ENCODE data around the gene DCANP1. TPM values are rescaled to one million over a fixed set of nuclear protein-coding genes. Genes with fewer than 3 reads are reported as not detected.

Gene DCANP1
- total RNA-seq, 3 donors from 2014 or later (not counting 1 experiment from before 2014, with no cell fraction given) = 0.07 TPM; not detected in 2

DNA sequence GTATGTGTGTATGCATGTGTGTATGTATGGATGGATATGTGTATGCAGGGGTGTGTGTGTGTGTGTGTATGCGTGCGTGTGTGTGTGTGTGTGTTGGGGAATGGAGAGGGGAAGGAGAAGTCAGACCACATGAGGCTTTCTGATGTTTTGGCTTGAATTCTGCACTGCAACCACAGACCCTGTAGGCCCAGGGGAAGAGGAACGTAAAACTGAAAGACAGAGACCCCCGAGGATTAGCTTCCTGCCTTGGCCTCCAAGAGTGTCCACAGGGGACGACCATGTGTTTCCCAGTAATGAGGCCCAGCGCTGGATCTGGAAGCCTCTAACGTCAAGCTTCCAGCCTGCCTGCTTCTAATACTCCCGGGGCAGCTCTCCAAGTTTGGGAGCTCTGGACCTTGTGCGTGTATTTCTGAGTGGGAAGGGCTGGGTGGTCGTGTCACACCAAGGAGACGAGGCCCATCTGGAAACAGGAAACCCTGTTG lies 5.8 kb downstream of the DCANP1 start:
- no peaks in the 10 kb centered on the region for H3K27me3 ChIP-seq (ENCODE audit: control insufficient read depth, insufficient read depth, low read length)
- Mint-ChIP-seq H3K9me3 (no peaks in the 10 kb centered on the region), H3K27ac (no peak overlapping the region), H3K4me1 (peaks cover 9 to 11% of the 10 kb centered on the region in 2 donors), H3K36me3 (no peaks in the 10 kb centered on the region), H3K4me3 (no peak overlapping the region), H3K27me3 (ENCODE audit: low read depth in 2 of 2) (peaks cover 3 to 8% of the 10 kb centered on the region in 2 donors)
- 28% methylated on average over 11 of the region's 11 CpGs for WGBS (ENCODE audit: insufficient coverage)
- DNase-seq = no peak
- no peak for ATAC-seq
- H3K27ac ChIP-seq (ENCODE audit: low read length) = no peak overlapping the region
- peaks cover 39% of the 10 kb centered on the region for H3K4me1 ChIP-seq (ENCODE audit: control insufficient read depth, insufficient read depth, low read length)
- H3K4me3 ChIP-seq (ENCODE audit: low read length) = no peak overlapping the region
- intact Hi-C loops (cut with micrococcal nuclease) = no loop called here
- no peaks in the 10 kb centered on the region for H3K36me3 ChIP-seq (ENCODE audit: control insufficient read depth, insufficient read depth, low read length)
- TF ChIP-seq, protein P1, sequence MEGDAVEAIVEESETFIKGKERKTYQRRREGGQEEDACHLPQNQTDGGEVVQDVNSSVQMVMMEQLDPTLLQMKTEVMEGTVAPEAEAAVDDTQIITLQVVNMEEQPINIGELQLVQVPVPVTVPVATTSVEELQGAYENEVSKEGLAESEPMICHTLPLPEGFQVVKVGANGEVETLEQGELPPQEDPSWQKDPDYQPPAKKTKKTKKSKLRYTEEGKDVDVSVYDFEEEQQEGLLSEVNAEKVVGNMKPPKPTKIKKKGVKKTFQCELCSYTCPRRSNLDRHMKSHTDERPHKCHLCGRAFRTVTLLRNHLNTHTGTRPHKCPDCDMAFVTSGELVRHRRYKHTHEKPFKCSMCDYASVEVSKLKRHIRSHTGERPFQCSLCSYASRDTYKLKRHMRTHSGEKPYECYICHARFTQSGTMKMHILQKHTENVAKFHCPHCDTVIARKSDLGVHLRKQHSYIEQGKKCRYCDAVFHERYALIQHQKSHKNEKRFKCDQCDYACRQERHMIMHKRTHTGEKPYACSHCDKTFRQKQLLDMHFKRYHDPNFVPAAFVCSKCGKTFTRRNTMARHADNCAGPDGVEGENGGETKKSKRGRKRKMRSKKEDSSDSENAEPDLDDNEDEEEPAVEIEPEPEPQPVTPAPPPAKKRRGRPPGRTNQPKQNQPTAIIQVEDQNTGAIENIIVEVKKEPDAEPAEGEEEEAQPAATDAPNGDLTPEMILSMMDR (IDR thresholded peaks at IDR 0.05) = no peak
- H3K9me3 ChIP-seq (ENCODE audit: control insufficient read depth, insufficient read depth, low read length) = no peaks in the 10 kb centered on the region

DNA sequence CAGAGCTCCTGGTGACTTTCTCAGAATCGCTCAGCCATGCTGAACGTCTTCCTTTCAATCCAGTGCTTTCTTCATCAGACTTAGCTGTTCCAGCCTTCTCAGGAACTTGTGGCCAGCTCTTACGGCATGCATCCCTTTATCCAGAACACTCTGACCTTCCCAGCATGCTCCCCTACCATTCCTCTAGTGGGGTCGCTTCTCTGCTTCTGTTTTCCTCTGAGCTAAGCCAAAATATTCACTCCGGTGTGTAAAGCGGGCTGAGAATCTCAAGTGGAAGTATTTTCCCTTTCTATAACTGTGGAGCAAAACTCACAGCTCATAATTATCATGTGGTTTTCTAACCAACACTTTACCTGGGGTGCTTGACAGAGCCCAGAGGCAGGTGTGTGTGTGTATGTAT lies 6.2 kb downstream of the DCANP1 start:
- ATAC-seq = no peak
- TF ChIP-seq, protein P1 (IDR thresholded peaks at IDR 0.05) = no peak
- Histone ChIP-seq H3K4me3 (ENCODE audit: low read length) (no peak overlapping the region), H3K4me1 (ENCODE audit: control insufficient read depth, insufficient read depth, low read length) (peaks cover 39% of the 10 kb centered on the region), H3K27ac (ENCODE audit: low read length) (no peak overlapping the region), H3K36me3 (ENCODE audit: control insufficient read depth, insufficient read depth, low read length) (no peaks in the 10 kb centered on the region), H3K9me3 (ENCODE audit: control insufficient read depth, insufficient read depth, low read length) (no peaks in the 10 kb centered on the region), H3K27me3 (ENCODE audit: control insufficient read depth, insufficient read depth, low read length) (no peaks in the 10 kb centered on the region)
- H3K36me3 Mint-ChIP-seq = no peaks in the 10 kb centered on the region
- intact Hi-C loops (cut with micrococcal nuclease) = no loop called here
- peaks cover 6 to 8% of the 10 kb centered on the region in 2 donors for H3K27me3 Mint-ChIP-seq (ENCODE audit: low read depth in 2 of 2)
- no peak overlapping the region for H3K4me3 Mint-ChIP-seq
- no peak for DNase-seq
- H3K4me1 Mint-ChIP-seq = peaks cover 9 to 11% of the 10 kb centered on the region in 2 donors
- H3K27ac Mint-ChIP-seq = no peak overlapping the region
- WGBS (ENCODE audit: insufficient coverage) = 55% methylated on average over 6 of the region's 6 CpGs
- no peaks in the 10 kb centered on the region for H3K9me3 Mint-ChIP-seq

DNA sequence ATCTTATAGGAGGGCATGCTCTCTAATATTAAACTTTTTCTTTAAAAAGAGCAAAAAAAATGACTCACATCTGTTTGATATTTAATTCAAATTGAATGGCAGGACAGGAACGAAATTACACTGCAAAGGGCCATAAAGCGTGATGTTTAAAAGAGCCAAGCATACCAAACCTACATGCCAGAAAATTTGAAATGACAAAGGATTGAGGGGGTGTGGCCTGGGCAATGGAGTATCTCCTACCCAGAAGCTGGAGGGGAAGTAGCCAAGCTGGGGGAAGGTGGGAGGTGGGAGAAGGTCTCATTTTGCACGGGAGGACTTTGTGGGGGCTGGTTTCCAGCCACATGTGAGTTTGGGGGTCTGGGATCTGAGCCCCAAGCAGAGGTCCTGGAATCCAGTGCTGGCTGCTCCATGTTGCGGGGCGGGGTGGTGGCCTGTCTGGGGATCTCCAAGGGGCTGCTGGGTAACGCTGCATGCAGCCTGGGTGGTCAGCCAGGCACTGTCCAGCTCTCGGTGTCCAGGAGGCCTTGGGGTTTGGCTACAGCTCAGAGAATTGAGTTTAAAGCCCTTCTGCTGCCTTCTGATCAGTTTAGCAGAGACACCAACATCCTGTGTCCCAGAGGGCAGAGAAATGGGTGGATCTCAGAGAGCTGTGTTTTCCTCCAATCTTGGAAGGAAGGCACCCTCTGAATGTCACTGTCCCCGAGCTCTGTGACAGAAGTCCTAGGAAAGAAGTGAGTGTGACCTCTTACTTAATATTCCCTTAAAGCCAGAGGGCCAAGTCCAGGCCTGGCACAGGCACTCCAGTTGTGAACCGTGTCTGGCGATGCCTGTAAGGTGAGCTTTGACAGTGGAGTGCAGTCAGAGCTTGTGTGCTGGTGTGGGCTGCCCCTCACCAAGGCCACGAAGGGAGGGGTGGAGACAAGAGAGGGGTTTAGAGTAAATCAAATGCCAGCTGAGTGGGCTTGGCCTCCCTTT lies 7.6 kb downstream of the DCANP1 start:
- ATAC-seq (no peak), DNase-seq (no peak)
- no peaks in the 10 kb centered on the region for H3K9me3 Mint-ChIP-seq
- WGBS (ENCODE audit: insufficient coverage) = 77% methylated on average over 9 of the region's 11 CpGs
- no peak overlapping the region for H3K4me3 ChIP-seq (ENCODE audit: low read length)
- no peak overlapping the region for H3K27ac Mint-ChIP-seq
- H3K36me3 Mint-ChIP-seq = no peaks in the 10 kb centered on the region
- no peaks in the 10 kb centered on the region for H3K9me3 ChIP-seq (ENCODE audit: control insufficient read depth, insufficient read depth, low read length)
- TF ChIP-seq, protein P1 (IDR thresholded peaks at IDR 0.05) = no peak
- H3K36me3 ChIP-seq (ENCODE audit: control insufficient read depth, insufficient read depth, low read length) = no peaks in the 10 kb centered on the region
- H3K4me3 Mint-ChIP-seq = no peak overlapping the region
- H3K27me3 Mint-ChIP-seq (ENCODE audit: low read depth in 2 of 2) = peaks cover 9 to 15% of the 10 kb centered on the region in 2 donors
- intact Hi-C loops (cut with micrococcal nuclease) = no loop called here
- no peak overlapping the region for H3K27ac ChIP-seq (ENCODE audit: low read length)
- H3K27me3 ChIP-seq (ENCODE audit: control insufficient read depth, insufficient read depth, low read length) = no peaks in the 10 kb centered on the region
- H3K4me1 ChIP-seq (ENCODE audit: control insufficient read depth, insufficient read depth, low read length) = peaks cover 35% of the 10 kb centered on the region
- peaks cover 6% of the 10 kb centered on the region in 2 donors for H3K4me1 Mint-ChIP-seq

Measured in natural killer cell (primary cell).